Natural killer cell treated with Interleukin-12 subunit alpha and Interleukin-12 subunit beta and Interleukin-15 and Interleukin-18, amount 100 ng/mL, for 72 hours (primary cell): ENCODE data around the gene NAA40. TPM values are rescaled to one million over a fixed set of nuclear protein-coding genes. Genes with fewer than 3 reads are reported as not detected.

Experiments used
- ATAC-seq, 2 donors: fragments of 150-1000 bp; cut with Tn5 transposase in 1 of 2; sonication (Bioruptor Pico), chemical (Tn5 transposase) in 1 of 2; 2 replicates each; pipeline ENCODE4 v1.10.0; 2021
- DNase-seq: peaks from one replicate; pipeline ENCODE4 v3.0.0; 2022; ENCODE audit warnings: low spot score
- H3K27ac Mint-ChIP-seq, 2 donors: 1 replicate in 1 of 2; 2 replicates in 1 of 2; pipeline ENCODE4 v1.8.0; 2022; ENCODE audit warnings: mixed read lengths in 2 of 2, mild to moderate bottlenecking in 1 of 2, moderate library complexity in 1 of 2
- H3K27me3 Mint-ChIP-seq, 2 donors: 1 replicate in 1 of 2; 2 replicates in 1 of 2; pipeline ENCODE4 v1.8.0; 2022; ENCODE audit warnings: mixed read lengths in 2 of 2
- H3K36me3 Mint-ChIP-seq: one replicate; pipeline ENCODE4 v1.8.0; 2022; ENCODE audit warnings: mixed read lengths
- H3K4me1 Mint-ChIP-seq, 2 donors: 1 replicate in 1 of 2; 2 replicates in 1 of 2; pipeline ENCODE4 v1.8.0; 2022; ENCODE audit warnings: low read depth in 2 of 2, mixed read lengths in 2 of 2, mild to moderate bottlenecking in 1 of 2
- H3K4me3 Mint-ChIP-seq: one replicate; pipeline ENCODE4 v1.8.0; 2022; ENCODE audit warnings: mixed read lengths
- H3K9me3 Mint-ChIP-seq: 2 replicates; pipeline ENCODE4 v1.8.0; 2022; ENCODE audit warnings: mixed read lengths
- total RNA-seq, 2 donors: library from RNA; stranded (reverse); gene quantifications; one replicate each; pipeline ENCODE4 v1.2.3, GENCODE V29; 2022

Gene NAA40
- total RNA-seq, 2 donors from 2014 or later = 29.4 to 43.8 TPM

- DNase-seq (no peak), ATAC-seq (no peak)
- Mint-ChIP-seq H3K27ac (no peak overlapping the region), H3K36me3 (peaks cover 6% of the 10 kb centered on the region), H3K4me1 (peaks cover 0 to 2% of the 10 kb centered on the region in 2 donors), H3K4me3 (no peak overlapping the region), H3K9me3 (no peaks in the 10 kb centered on the region), H3K27me3 (no peaks in the 10 kb centered on the region)
These were observed 30.8 kb upstream of the NAA40 start for GRCh38 chr11:63907808-63908530.

DNA sequence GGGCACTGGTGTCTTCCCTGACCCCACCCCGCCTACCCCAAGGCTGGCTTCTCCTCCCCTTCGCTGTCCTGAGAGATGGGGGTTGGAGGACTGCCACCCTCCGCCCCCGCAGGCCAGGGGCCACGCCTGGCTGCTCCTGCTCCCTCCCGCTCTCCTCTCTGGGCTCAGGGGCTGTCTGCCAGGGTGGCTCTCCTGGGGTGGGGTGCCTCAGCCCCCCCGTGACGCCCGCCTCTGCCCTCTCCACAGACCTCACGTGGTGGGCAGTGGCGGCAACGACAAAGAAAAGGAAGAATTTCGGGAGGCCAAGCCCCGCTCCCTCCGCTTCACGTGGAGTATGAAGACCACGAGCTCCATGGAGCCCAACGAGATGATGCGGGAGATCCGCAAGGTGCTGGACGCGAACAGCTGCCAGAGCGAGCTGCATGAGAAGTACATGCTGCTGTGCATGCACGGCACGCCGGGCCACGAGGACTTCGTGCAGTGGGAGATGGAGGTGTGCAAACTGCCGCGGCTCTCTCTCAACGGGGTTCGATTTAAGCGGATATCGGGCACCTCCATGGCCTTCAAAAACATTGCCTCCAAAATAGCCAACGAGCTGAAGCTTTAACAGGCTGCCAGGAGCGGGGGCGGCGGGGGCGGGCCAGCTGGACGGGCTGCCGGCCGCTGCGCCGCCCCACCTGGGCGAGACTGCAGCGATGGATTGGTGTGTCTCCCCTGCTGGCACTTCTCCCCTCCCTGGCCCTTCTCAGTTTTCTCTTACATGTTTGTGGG lies 30.0 kb upstream of the NAA40 start:
- DNase-seq = no peak
- no peak overlapping the region for H3K27ac Mint-ChIP-seq
- no peaks in the 10 kb centered on the region for H3K9me3 Mint-ChIP-seq
- peaks cover 1% of the 10 kb centered on the region for H3K36me3 Mint-ChIP-seq
- no peak for ATAC-seq
- no peaks in the 10 kb centered on the region for H3K27me3 Mint-ChIP-seq
- peaks cover 0 to 2% of the 10 kb centered on the region in 2 donors for H3K4me1 Mint-ChIP-seq
- no peak overlapping the region for H3K4me3 Mint-ChIP-seq

DNA sequence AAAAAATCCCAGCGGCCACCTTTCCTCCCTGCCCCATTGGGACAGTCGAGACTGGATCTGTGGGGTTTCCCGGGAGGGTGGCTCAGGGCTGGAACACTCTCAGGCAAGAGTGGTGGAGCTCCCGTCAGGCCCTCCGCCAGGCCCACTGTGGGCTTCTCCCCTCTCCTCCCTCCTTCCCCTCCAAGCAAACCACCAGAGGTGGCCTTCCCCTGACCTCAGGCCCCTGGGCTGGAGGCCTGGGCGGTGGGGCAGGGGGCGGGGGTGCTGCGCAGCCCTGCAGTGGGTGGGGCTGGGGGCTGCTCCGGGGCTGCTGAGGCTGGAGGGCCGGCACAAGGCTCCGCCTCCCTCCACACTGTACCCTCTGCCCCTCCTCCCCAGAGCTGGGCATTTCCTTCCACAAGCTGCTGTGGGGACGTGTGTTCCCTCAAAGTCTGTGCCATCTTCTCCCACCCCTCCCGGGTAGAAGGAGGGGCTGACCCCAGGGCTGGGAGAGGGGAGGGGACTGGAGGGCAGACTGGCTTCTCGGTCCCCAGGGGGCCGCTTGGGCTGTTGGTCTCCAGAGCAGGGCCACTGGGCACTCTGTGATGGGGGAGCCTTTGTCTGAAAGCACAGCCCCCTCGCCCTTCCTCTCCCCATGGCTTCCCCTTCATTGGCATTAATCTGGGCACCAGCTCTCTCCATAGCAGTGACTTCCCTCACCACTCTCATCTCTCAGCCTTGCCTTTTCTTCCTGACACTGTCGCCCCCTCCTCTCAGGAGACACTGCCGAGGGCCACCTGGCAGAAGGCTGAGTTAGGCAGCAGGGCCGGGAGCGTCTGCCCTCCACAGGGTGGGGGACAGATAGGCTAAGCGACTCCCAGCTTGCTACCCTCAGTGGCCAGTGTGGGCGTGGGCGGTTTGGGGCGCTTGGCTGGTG lies 29.0 kb upstream of the NAA40 start:
- Mint-ChIP-seq H3K9me3 (no peaks in the 10 kb centered on the region), H3K27me3 (no peaks in the 10 kb centered on the region), H3K4me1 (peaks cover 0 to 2% of the 10 kb centered on the region in 2 donors), H3K27ac (no peak overlapping the region), H3K36me3 (no peaks in the 10 kb centered on the region), H3K4me3 (no peak overlapping the region)
- ATAC-seq = no peak
- no peak for DNase-seq

GRCh38 chr11:63910675-63911074 lies 28.1 kb upstream of the NAA40 start:
- ATAC-seq = no peak
- Mint-ChIP-seq H3K27ac (no peak overlapping the region), H3K36me3 (no peaks in the 10 kb centered on the region), H3K9me3 (no peaks in the 10 kb centered on the region), H3K4me3 (no peak overlapping the region), H3K27me3 (peaks cover 0 to 2% of the 10 kb centered on the region in 2 donors), H3K4me1 (peaks cover 0 to 2% of the 10 kb centered on the region in 2 donors)
- no peak for DNase-seq

DNA sequence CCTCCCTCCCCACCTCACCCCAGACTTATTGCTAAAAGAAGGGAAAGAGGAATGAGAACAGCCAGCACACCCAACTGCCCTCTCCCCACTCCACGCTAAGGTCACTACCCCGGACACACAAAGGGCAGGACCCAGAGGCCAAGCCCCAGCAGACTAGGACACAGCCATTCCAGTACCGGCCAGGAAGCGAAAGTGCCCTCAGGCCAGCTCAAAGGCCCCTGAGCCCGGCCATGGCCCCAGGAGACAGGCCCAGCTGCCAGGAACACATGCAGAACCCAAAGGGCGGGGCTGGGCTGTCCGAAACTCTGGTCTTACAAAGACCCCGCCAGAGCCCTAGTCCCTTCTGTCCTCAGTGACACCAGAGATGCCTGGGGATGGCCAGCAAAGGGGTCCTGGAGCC lies 27.4 kb upstream of the NAA40 start:
- H3K4me1 Mint-ChIP-seq = peaks cover 0 to 2% of the 10 kb centered on the region in 2 donors
- H3K36me3 Mint-ChIP-seq = no peaks in the 10 kb centered on the region
- ATAC-seq = no peak
- no peak overlapping the region for H3K4me3 Mint-ChIP-seq
- peaks cover 0 to 2% of the 10 kb centered on the region in 2 donors for H3K27me3 Mint-ChIP-seq
- no peaks in the 10 kb centered on the region for H3K9me3 Mint-ChIP-seq
- DNase-seq = no peak
- H3K27ac Mint-ChIP-seq = no peak overlapping the region

DNA sequence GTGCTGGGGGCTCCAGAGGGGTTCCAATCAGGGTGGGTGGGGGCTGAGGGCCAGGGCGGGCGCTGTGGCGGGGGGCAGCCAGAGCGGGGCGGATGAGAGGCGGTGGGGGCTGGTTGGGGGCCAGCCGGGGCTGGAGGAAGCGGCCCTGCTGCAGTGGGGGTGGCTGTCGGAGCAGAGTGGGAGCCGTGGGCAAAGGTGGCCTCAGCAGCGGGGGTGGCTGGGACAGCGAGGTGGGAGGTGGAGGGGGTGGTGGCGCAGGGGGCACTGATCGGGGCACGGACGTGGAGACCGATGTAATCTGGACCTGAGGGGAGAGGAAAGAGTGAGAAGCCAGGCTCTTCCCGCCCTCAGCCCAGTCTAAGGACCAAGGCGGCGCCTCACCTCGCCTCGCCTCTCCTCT lies 26.9 kb upstream of the NAA40 start:
- DNase-seq = no peak
- ATAC-seq = no peak
- Mint-ChIP-seq H3K36me3 (no peaks in the 10 kb centered on the region), H3K27ac (no peak overlapping the region), H3K27me3 (peaks cover 0 to 2% of the 10 kb centered on the region in 2 donors), H3K4me1 (peaks cover 0 to 2% of the 10 kb centered on the region in 2 donors), H3K4me3 (no peak overlapping the region), H3K9me3 (no peaks in the 10 kb centered on the region)

- Mint-ChIP-seq H3K27me3 (peaks cover 0 to 2% of the 10 kb centered on the region in 2 donors), H3K36me3 (no peaks in the 10 kb centered on the region), H3K4me3 (no peak overlapping the region), H3K9me3 (no peaks in the 10 kb centered on the region), H3K27ac (no peak overlapping the region), H3K4me1 (peaks cover 0 to 4% of the 10 kb centered on the region in 2 donors)
- no peak for ATAC-seq
- no peak for DNase-seq
These were observed 26.1 kb upstream of the NAA40 start for GRCh38 chr11:63912678-63913077.

- no peak for ATAC-seq
- DNase-seq = no peak
- Mint-ChIP-seq H3K4me1 (peaks cover 0 to 11% of the 10 kb centered on the region in 2 donors), H3K27me3 (peaks cover 0 to 5% of the 10 kb centered on the region in 2 donors), H3K27ac (no peak overlapping the region), H3K36me3 (no peaks in the 10 kb centered on the region), H3K9me3 (no peaks in the 10 kb centered on the region), H3K4me3 (no peak overlapping the region)
These were observed 24.7 kb upstream of the NAA40 start for GRCh38 chr11:63913866-63914830.

DNA sequence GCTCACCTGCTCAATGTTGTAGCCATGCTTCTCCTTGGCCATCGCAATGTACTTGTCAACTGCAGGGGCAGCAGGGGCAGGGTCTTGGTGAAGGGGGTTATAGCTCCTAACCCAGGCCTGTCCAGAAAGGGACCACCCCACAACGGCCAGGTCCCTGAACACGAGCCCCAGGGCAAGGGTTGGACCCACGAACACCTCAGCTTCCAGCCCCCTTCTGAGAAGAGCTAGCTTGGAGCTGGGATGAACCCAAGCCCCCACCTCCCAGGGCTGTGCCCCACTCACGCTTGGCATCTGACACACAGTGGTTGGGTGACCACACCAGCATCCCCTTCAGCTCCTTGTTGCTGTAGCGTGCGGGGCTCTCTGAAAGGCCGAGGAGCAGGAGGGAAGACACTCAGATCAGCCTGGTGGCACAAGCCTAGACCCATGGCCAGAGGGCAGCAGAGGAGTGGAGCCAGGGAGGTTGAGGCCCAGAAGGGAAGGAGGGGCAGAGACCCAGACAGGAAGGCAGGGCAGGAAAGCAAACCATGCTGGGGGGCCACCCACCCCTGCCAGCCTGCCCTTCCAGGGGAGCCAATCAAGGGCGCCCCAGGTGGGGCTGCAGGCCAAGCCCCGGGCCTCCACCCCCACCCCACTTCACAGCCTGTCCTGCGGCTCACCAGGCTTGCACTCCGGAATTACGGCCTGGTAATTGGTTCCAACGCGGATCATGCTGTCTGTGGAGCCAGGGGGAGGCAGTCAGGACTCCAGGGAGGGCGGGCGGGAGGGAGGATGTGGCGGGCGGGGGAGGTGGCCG lies 23.7 kb upstream of the NAA40 start:
- ATAC-seq (no peak), DNase-seq (no peak)
- Mint-ChIP-seq H3K9me3 (no peaks in the 10 kb centered on the region), H3K4me3 (peak overlapping the region; percentile 62), H3K36me3 (no peaks in the 10 kb centered on the region), H3K4me1 (peaks cover 0 to 11% of the 10 kb centered on the region in 2 donors), H3K27ac (no peak overlapping the region), H3K27me3 (peaks cover 0 to 5% of the 10 kb centered on the region in 2 donors)

DNA sequence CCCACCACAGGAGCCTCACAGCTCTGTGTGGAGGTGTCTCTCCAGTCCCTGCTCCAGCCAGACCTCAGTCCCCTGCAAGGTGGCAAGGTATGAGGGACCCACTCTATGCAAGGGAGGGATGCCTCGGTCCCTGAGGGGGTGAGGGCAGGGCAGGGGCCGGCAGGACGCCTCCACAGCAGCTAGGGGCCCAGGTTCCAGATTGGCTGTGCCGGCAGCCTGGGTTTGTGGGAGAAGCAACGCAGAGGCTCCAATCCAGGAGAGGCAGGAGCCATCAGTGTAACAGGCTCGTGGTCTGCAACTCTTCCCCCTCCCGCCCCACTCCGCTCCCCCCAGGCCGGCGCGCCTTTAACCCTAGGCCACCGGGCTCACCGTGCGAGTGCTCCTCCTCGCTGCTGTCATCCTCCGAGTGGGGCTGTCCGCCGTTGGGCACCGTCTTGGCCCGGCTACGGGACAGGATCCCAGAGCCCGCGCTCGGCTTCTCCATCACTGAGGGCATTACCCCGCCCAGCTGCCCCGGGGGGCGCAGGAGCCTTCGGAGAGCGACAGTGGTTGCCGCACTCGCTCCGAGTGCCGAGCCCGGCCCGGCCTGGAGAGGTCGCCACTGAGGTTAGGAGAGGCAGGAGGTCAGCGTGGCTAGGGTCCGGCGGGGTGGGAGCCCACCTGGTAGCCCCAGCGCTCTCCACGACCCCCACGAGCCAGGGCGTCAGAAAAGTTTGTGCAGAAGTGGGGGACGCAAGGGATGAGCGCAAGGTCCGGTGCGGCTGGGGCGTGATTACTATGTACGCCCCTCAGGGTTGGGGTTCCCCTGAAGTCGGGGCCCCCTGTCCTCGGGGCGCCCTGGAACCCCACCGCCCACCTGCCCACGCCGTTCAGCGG lies 22.6 kb upstream of the NAA40 start:
- Mint-ChIP-seq H3K27me3 (peaks cover 0 to 5% of the 10 kb centered on the region in 2 donors), H3K36me3 (no peaks in the 10 kb centered on the region), H3K27ac (no peak overlapping the region), H3K9me3 (no peaks in the 10 kb centered on the region), H3K4me1 (peaks cover 0 to 11% of the 10 kb centered on the region in 2 donors), H3K4me3 (peak overlapping the region; percentile 80)
- DNase-seq (peak; percentile 69), ATAC-seq (peak; percentile 43 to 44)

DNA sequence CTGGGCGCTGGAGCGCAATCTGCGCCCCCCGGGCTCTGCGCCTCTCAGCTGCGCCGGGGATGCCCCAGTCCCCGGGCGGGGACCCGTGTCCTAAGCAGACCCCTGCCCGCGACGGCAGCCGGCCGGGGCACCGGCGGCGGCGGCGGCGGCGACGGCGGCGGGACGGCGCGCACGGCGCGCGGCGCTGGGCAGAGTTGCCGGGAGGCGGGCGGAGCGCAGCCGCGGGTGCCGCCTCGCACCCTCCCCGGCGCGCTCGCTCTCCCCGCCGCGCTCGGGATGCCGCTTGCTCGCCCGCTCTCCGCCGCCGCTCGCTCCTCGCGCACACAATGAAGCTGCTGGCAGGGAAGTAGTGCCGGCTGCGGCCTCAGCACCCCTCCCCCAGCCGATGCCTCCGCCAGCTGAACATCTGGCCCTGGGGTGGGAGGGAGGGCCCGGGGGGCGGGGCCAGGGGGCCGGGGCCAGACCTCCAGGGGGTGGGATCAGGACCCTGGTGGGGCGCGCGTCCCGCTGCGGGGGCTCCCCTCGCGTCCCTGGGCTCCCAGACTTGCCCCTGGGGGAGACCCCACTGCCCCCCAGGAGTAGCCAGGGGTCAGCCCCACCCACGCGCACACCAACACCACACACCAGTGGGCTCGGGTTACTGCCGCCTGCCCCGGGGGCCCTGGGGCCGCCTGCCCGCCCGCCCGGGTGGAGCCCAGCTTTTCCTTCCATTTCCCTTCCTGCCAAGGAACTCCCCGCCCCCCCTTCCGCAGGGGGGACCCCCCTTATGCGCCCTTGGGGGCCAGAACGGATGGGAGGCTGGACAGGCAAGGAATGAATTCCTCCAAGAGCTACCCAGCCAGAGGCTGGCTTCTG lies 21.7 kb upstream of the NAA40 start, which contains the start of gene RCOR2:
Gene RCOR2 (minus strand): TSS at position 328 of the 855 bp plus-strand sequence. CDS start 708 bp downstream, outside the sequence.
- Mint-ChIP-seq H3K4me1 (peaks cover 0 to 11% of the 10 kb centered on the region in 2 donors), H3K36me3 (no peaks in the 10 kb centered on the region), H3K27ac (no peak within 1 kb of the TSS), H3K27me3 (peaks cover 0 to 5% of the 10 kb centered on the region in 2 donors), H3K4me3 (peak within 1 kb of the TSS; percentile 80), H3K9me3 (no peaks in the 10 kb centered on the region)
- ATAC-seq (peak; percentile 67 to 74), DNase-seq (peak; percentile 68)
